Activated T-cell treated with anti-CD3 and anti-CD28 coated beads, Interleukin-2, amount 50 U/mL, for 72 hours (primary cell): Measurements from ENCODE around the gene ADRM1. TPM values are rescaled to one million over a fixed set of nuclear protein-coding genes. Genes with fewer than 3 reads are reported as not detected.

Experiments
- ATAC-seq, 2 donors: fragments of 150-1000 bp; cut with Tn5 transposase; replicated peaks in 1 of 2; 2 replicates each; pipeline ENCODE4 v1.10.0; 2021; ENCODE audit warnings: moderate library complexity in 2 of 2, mild to moderate bottlenecking in 1 of 2
- DNase-seq, 2 donors: peaks; one replicate each; pipeline ENCODE4 v3.0.0; 2021 to 2022; ENCODE audit warnings: mixed read lengths in 1 of 2
- H3K27ac Mint-ChIP-seq: one replicate; pipeline ENCODE4 v1.8.0; 2022; ENCODE audit warnings: mild to moderate bottlenecking, moderate library complexity, mixed read lengths
- H3K27me3 Mint-ChIP-seq: one replicate; pipeline ENCODE4 v1.8.0; 2022; ENCODE audit warnings: low read depth, mixed read lengths
- H3K36me3 Mint-ChIP-seq, 2 donors: one replicate each; pipeline ENCODE4 v1.8.0; 2022; ENCODE audit warnings: mixed read lengths in 2 of 2, mild to moderate bottlenecking in 1 of 2; ENCODE audit not compliant: insufficient read depth in 2 of 2
- H3K4me1 Mint-ChIP-seq: one replicate; pipeline ENCODE4 v1.8.0; 2022; ENCODE audit warnings: low read depth, mixed read lengths
- H3K4me3 Mint-ChIP-seq, 2 donors: one replicate each; pipeline ENCODE4 v1.8.0; 2022; ENCODE audit warnings: mild to moderate bottlenecking in 2 of 2, mixed read lengths in 2 of 2, moderate library complexity in 2 of 2
- H3K9me3 Mint-ChIP-seq, 2 donors: one replicate each; pipeline ENCODE4 v1.8.0; 2022; ENCODE audit warnings: mixed read lengths in 2 of 2
- total RNA-seq, 2 donors: library from RNA; stranded (reverse); gene quantifications; one replicate each; pipeline ENCODE4 v1.2.3, GENCODE V29; 2022

ADRM1 gene
- total RNA-seq, 2 donors from 2014 or later: 95.4 to 114 TPM

DNA sequence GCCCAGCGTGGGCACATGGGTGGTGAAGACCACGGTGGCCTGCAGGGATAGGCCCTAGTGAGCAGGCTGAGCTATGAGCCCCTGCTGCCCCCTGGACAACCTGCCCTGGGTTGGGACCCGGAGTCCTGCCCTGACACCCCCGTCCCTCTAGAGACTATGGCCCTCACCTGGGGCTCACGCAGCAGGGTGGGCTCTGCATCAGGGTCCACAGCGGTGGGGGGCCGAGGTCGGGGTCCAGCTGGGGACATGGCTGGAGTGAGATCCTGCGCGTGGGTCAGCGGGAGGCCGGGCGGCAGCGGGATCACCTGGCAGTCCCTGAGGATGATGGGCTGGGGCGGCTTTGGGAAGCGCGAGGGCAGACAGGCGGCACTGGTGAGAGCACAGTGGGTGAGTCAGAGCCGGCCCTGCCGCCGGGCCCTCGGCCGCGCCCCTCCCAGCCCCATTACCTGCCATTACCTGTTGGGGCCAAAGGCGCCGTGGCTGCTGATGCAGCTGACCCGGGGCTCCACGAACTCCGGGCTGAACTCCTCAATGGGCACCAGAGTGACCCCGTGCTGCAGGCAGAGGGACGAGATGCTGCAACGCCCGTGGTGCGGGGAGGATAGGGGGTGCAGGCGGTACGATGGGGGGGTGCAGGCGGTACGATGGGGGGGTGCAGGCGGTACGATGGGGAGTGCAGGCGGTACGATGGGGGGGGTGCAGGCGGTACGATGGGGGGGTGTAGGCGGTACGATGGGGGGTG is 27.9 kb downstream of the ADRM1 start:
- Mint-ChIP-seq H3K27me3 (no peaks in the 10 kb centered on the region), H3K4me1 (no peaks in the 10 kb centered on the region), H3K9me3 (no peaks in the 10 kb centered on the region), H3K36me3 (no peaks in the 10 kb centered on the region), H3K27ac (no peak overlapping the region), H3K4me3 (no peak overlapping the region)
- ATAC-seq (no peak), DNase-seq (no peak)

DNA sequence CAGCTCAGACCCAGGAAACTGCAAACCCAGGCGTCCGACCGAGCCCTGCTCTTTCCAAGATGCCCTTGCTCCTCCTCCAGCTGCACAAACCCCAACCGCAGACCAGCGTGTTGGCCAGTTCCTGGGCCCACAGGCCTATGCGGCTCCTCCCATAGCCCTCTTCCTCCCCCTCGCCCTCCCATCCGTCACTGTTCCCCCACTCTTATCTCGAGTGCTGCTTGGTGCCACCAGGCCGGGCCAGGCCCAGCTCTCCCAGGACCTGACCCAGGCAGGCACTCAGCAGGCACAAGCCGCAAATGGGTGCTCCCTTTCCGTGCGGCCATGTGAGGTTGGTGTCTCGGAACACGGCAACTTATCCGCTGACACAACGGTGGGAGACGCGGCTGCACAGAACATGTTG is 28.6 kb downstream of the ADRM1 start:
- Mint-ChIP-seq H3K27ac (no peak overlapping the region), H3K27me3 (no peaks in the 10 kb centered on the region), H3K4me3 (no peak overlapping the region), H3K9me3 (no peaks in the 10 kb centered on the region), H3K36me3 (no peaks in the 10 kb centered on the region), H3K4me1 (no peaks in the 10 kb centered on the region)
- DNase-seq (no peak), ATAC-seq (no peak)

DNA sequence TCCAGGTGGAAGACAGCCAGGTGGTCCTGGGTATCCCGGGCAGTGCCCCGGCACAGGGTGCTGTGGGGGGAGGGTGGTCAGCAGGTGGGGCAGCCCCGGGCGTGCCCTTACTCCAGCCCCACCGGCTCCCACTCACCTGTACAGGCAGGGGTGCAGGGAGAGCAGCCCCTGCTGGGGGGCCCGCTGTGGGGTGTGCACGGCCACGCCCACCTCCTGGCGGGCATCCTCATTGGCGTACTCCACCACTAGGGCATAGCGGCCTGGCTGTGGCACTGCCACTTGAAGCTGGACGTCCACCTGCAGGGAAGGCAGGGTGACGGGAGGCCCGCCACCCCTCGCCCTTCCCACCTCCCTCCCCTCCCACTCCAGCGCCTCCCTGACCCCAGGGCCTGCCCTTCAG is 29.6 kb downstream of the ADRM1 start:
- no peak for ATAC-seq
- Mint-ChIP-seq H3K27ac (no peak overlapping the region), H3K9me3 (no peaks in the 10 kb centered on the region), H3K27me3 (no peaks in the 10 kb centered on the region), H3K36me3 (no peaks in the 10 kb centered on the region), H3K4me3 (no peak overlapping the region), H3K4me1 (no peaks in the 10 kb centered on the region)
- no peak for DNase-seq

DNA sequence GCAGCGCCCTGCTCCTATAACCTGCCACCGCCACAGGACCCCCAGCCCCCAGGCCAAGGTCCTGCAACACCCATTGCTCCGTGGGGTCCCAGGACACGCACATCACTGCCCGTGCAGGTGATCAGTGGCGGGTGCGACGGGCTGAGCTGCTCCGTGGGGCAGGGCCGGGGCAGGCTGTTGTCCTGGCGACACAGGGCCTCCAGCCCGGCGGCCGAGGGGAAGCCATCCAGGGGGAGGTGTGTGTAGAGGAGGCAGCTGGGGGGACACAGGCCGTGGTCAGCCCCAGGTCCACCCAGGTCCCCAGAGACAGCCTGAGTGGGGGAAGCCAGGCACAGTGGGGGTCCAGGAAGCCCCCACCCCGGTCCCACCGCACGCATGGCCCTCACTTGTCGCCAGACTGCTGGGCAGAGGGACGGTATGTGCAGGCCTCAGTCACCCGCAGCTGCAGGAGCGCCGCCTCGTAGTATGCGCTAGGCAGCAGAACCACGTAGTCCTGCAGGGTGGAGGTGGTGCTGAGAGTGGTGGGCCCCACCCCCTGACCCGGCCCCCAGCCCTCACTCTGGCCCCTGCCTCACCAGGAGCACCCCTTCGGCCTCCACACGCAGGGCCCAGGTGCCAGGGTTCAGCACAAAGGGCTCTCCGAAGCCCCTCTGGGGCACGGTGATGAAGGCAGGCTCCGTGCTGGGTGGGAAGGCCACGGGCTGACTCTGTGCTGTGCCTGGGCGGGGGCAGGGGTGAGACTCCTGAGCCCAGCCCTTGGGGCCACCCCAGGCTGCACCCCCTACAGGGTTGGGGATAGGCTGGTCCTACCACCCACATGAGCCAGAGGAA is 30.4 kb downstream of the ADRM1 start:
- Mint-ChIP-seq H3K4me3 (no peak overlapping the region), H3K36me3 (no peaks in the 10 kb centered on the region), H3K4me1 (no peaks in the 10 kb centered on the region), H3K9me3 (no peaks in the 10 kb centered on the region), H3K27ac (no peak overlapping the region), H3K27me3 (no peaks in the 10 kb centered on the region)
- ATAC-seq: no peak
- DNase-seq: no peak

DNA sequence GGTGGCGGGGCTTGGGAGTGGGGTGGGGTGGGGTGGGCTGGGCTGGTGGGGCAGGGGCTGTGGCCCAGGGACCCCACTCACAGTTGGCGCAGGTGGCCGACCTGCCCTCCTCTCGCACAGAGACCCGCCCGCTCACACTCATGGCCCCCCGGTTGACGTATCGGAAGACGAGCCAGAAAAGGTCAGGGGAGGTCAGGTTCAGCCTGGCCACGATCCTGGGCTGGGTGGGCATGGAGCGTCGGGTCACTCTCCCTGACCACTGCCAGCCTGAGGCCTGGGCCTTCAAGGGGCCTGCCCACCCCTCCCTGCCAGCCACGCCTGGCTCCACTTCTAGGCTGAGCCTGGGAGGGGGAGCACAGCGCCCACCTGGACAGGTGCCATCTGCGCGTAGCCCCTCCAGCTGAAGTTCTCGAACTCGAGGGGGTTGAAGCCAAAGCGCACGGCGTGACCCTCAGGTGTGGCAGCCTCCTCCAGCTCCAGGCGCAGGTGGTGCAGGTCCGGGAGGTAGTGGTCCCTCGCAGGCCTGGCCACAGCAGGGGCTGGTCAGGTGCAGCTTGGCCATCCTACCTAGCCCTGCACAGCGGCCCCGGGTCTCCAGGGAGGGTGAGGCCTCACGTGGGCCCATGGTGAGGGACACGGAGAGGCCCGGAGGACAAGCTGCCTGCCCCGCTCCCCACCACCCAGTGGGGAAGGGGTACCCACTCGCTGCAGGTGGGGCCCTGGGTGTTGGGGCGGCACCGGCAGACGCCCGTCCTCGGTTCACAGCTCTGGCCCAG is 31.2 kb downstream of the ADRM1 start:
- no peaks in the 10 kb centered on the region for H3K9me3 Mint-ChIP-seq
- H3K27me3 Mint-ChIP-seq: no peaks in the 10 kb centered on the region
- H3K4me3 Mint-ChIP-seq: no peak overlapping the region
- no peak for DNase-seq
- H3K27ac Mint-ChIP-seq: no peak overlapping the region
- ATAC-seq: no peak
- H3K36me3 Mint-ChIP-seq: no peaks in the 10 kb centered on the region
- no peaks in the 10 kb centered on the region for H3K4me1 Mint-ChIP-seq

DNA sequence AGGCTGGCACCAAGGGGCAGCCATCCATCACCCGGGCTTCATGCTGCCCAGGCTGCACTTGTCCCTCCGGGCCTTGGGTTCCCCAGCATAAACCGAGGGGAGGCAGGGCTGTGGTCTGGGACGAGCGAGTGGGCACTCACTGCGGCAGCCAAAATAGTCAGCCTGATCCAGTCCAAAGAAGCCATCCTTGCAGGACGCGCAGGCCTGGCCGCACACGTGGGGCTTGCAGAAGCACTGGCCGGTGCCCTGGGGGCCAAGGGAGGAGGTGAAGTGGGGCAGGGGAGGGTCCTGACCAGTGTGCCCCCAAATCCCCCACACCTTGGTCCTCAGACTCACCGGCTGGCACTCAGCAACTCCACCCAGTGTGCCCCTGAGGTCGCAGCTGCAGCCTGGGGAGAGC is 32.1 kb downstream of the ADRM1 start:
- ATAC-seq (no peak), DNase-seq (no peak)
- H3K27ac Mint-ChIP-seq: no peak overlapping the region
- H3K4me3 Mint-ChIP-seq: no peak overlapping the region
- H3K9me3 Mint-ChIP-seq: no peaks in the 10 kb centered on the region
- H3K4me1 Mint-ChIP-seq: no peaks in the 10 kb centered on the region
- peaks cover 1 to 2% of the 10 kb centered on the region in 2 donors for H3K36me3 Mint-ChIP-seq
- H3K27me3 Mint-ChIP-seq: peaks cover 6% of the 10 kb centered on the region

DNA sequence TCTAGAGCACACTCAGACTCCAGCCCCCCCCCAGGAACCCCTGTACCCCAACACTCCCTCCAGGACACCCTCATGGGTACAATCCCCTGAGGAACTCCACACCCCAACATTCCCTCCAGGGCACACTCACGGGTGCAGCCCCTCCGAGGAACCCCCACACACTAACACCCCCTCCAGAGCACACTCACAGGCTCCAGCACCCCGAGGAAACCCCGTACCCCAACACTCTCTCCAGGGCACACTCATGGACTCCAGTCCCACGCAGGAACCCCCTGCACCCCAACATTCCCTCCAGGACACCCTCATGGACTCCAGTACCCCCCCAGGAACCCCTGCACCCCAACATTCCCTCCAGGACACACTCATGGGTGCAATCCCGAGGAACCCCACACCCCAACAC is 32.7 kb downstream of the ADRM1 start:
- Mint-ChIP-seq H3K27me3 (peaks cover 8% of the 10 kb centered on the region), H3K36me3 (peaks cover 1 to 2% of the 10 kb centered on the region in 2 donors)

DNA sequence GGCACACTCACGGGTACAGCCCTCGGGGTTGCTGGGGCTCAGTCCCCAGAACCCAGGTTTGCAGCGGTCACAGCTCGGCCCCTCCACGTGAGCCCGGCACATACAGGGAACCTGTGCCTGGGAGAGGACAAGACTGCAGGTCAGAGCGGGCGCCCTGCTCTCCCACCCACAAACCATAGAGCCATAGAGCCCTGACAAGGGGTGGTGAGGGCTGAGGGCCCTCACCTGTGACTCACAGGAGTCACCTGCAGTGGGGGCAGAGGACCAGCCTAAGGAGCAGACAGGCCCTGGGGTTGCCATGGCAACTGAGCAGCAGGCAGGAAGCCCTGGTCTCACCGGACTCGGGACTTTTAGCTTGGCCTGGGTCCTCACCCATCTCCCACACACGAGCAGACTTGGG is 33.5 kb downstream of the ADRM1 start:
- ATAC-seq (no peak), DNase-seq (no peak)
- H3K4me1 Mint-ChIP-seq: no peaks in the 10 kb centered on the region
- no peak overlapping the region for H3K4me3 Mint-ChIP-seq
- H3K27me3 Mint-ChIP-seq: peaks cover 8% of the 10 kb centered on the region
- H3K36me3 Mint-ChIP-seq: peaks cover 1 to 2% of the 10 kb centered on the region in 2 donors
- H3K27ac Mint-ChIP-seq: no peak overlapping the region
- no peaks in the 10 kb centered on the region for H3K9me3 Mint-ChIP-seq

More for the DNA sequence above, 32.7 kb downstream of the ADRM1 start:
- H3K9me3 Mint-ChIP-seq: no peaks in the 10 kb centered on the region
- no peak overlapping the region for H3K4me3 Mint-ChIP-seq
- H3K4me1 Mint-ChIP-seq: no peaks in the 10 kb centered on the region
- H3K27ac Mint-ChIP-seq: no peak overlapping the region
- ATAC-seq (no peak), DNase-seq (no peak)

DNA sequence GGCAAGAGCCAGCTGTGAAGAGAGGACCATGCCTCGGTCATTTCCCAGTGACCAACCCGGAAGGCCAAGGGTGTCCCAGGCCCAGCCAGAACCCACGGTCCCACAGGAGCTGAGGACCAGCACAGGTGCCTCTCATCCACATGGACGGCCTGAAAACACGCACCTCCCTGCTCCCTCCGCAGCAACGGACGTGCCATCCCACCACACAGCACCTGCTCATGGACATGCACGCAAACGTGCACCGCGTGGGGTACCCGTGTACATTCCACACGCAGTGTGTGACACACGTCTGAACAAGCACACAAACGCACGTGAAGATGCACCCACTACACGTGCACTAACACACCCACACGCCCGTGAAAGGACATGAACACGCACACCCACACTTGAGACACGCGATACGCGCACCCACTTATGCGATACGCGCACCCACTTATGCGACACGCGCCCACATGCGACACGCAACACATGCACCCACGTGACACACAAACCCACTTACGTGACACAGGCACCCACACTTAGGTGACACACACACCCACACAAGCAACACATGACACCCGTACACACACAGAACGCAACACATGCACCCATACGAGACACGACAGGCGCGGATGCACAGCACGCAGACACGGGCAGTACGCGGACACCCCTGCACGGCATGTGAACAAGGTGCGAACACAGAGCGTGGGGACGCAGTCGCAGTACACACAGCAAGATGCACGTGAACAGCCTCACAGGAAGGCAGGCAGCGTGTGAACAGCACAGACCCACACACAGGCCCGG is 34.2 kb downstream of the ADRM1 start:
- ATAC-seq (no peak), DNase-seq (no peak)
- Mint-ChIP-seq H3K36me3 (peaks cover 1 to 2% of the 10 kb centered on the region in 2 donors), H3K9me3 (no peaks in the 10 kb centered on the region), H3K4me1 (no peaks in the 10 kb centered on the region), H3K27ac (no peak overlapping the region), H3K27me3 (peaks cover 8% of the 10 kb centered on the region), H3K4me3 (no peak overlapping the region)

DNA sequence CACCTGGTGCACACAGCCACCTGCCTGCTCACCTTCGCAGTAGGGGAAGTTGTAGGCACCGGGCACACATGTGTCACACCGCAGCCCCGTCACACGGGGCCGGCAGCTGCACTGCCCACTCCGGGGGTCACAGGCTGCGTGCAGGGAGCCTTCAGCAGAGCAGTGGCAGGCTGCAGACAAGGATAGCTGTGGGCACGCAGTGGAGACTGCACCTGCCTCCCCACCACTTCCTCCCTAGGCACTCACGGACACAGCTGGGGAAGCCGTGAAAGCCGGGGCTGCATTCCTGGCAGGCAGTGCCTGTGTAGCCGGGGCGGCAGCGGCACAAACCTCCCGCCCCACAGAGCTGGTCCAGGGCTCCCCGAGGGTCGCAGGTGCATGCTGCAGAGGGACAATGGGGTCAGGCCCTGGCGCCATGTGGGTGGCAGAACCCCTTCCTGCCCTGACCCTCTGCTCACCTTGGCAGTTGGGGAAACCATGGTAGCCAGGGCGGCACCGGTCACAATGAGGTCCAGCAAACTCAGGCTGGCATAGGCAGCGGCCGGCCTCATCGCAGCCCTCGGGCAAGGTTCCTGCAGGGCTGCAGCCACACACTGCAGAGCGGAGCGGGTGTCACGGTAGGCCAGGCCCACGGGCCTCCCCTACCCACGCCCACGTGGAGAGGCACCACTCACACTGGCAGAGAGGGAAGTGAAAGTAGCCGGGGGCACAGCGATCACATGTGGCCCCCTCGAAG is 34.9 kb downstream of the ADRM1 start:
- Mint-ChIP-seq H3K4me1 (no peaks in the 10 kb centered on the region), H3K27ac (no peak overlapping the region), H3K27me3 (peaks cover 8% of the 10 kb centered on the region), H3K9me3 (no peaks in the 10 kb centered on the region), H3K36me3 (peaks cover 1 to 2% of the 10 kb centered on the region in 2 donors), H3K4me3 (no peak overlapping the region)
- no peak for DNase-seq
- ATAC-seq: no peak

DNA sequence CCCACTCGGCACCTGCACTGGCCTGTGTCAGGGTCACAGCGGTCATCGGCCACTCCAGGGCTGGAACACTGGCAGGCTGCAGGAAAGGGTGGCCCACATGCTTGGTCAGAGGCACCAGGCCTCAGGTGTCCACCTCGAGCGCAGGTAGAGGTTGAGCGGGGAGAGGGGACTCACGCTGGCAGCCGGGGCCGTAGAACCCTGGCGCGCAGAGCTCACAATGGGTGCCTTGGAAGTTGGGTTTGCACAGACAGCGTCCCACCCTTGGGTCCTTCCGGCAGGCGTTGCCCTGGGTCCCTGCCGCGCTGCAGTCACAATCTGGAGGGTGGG is 35.5 kb downstream of the ADRM1 start:
- ATAC-seq (no peak), DNase-seq (no peak)
- Mint-ChIP-seq H3K9me3 (no peaks in the 10 kb centered on the region), H3K4me3 (no peak overlapping the region), H3K27ac (no peak overlapping the region), H3K27me3 (peaks cover 8% of the 10 kb centered on the region), H3K4me1 (no peaks in the 10 kb centered on the region), H3K36me3 (peaks cover 1 to 2% of the 10 kb centered on the region in 2 donors)

DNA sequence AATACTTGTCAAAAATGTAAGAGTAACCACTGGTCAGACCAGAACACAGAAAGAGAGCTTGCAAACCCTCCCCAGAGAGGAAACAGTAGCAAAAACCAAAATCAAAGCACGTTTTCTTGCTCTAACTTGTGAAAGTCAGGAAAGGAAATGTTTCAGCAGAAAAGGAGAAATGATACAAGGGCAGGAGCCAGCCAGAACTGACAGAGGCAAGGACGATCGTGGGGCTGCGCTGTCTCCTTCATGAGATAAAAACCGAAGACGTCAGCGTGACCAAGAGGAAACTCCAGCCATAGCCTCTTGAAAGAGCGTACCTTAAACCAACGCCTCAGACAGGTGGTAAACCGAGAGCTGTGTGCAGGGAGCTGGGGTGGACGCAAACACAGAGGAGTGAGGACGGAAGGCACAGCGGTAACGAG is 36.9 kb downstream of the ADRM1 start:
- Mint-ChIP-seq H3K4me3 (no peak overlapping the region), H3K9me3 (no peaks in the 10 kb centered on the region), H3K27ac (no peak overlapping the region), H3K36me3 (peaks cover 1 to 2% of the 10 kb centered on the region in 2 donors), H3K27me3 (peaks cover 8% of the 10 kb centered on the region), H3K4me1 (no peaks in the 10 kb centered on the region)
- DNase-seq (no peak), ATAC-seq (no peak)
